ENCODE measurements around the gene SH3GLB1.

The SH3GLB1 gene

GRCh38 chr1:86731416-86731815 is 27.0 kb downstream of the SH3GLB1 start:
- no peak for FAIRE-seq
- no peak for DNase-seq (ENCODE audit: insufficient read length, low spot score)

- FAIRE-seq, result no peak
- DNase-seq (ENCODE audit: insufficient read length, low spot score), result no peak
Observed at GRCh38 chr1:86733340-86733739, 29.0 kb downstream of the SH3GLB1 start.

GRCh38 chr1:86739648-86740509 is 35.5 kb downstream of the SH3GLB1 start:
- FAIRE-seq (no peak), DNase-seq (ENCODE audit: insufficient read length, low spot score) (no peak)

- DNase-seq (ENCODE audit: insufficient read length, low spot score) (peak; percentile 6), FAIRE-seq (no peak)
Observed at GRCh38 chr1:86741947-86742572, 37.7 kb downstream of the SH3GLB1 start.

- no peak for FAIRE-seq
- DNase-seq (ENCODE audit: insufficient read length, low spot score), result no peak
Observed at GRCh38 chr1:86747304-86747703, 42.9 kb downstream of the SH3GLB1 start.

- DNase-seq (ENCODE audit: insufficient read length, low spot score) (no peak), FAIRE-seq (no peak)
Observed at GRCh38 chr1:86748622-86749373, 44.4 kb downstream of the SH3GLB1 start.

- FAIRE-seq, result no peak
Observed at GRCh38 chr1:86750076-86750475, 45.7 kb downstream of the SH3GLB1 start.

GRCh38 chr1:86750530-86750929 is 46.2 kb downstream of the SH3GLB1 start:
- DNase-seq (ENCODE audit: insufficient read length, low spot score) (no peak), FAIRE-seq (no peak)

More at GRCh38 chr1:86750076-86750475, 45.7 kb downstream of the SH3GLB1 start:
- no peak for DNase-seq (ENCODE audit: insufficient read length, low spot score)

GRCh38 chr1:86751923-86752322 is 47.5 kb downstream of the SH3GLB1 start:
- no peak for DNase-seq (ENCODE audit: insufficient read length, low spot score)

GRCh38 chr1:86753700-86754099 is 49.3 kb downstream of the SH3GLB1 start:
- no peak for DNase-seq (ENCODE audit: insufficient read length, low spot score)

More at GRCh38 chr1:86751923-86752322, 47.5 kb downstream of the SH3GLB1 start:
- FAIRE-seq, result no peak

GRCh38 chr1:86754265-86754974 is 50.0 kb downstream of the SH3GLB1 start:
- FAIRE-seq (no peak), DNase-seq (ENCODE audit: insufficient read length, low spot score) (no peak)

More at GRCh38 chr1:86753700-86754099, 49.3 kb downstream of the SH3GLB1 start:
- FAIRE-seq, result no peak

GRCh38 chr1:86756062-86756406 is 51.7 kb downstream of the SH3GLB1 start:
- FAIRE-seq (no peak), DNase-seq (ENCODE audit: insufficient read length, low spot score) (no peak)

GRCh38 chr1:86757272-86757984 is 53.1 kb downstream of the SH3GLB1 start:
- DNase-seq (ENCODE audit: insufficient read length, low spot score), result no peak
- FAIRE-seq, result no peak

GRCh38 chr1:86758570-86758969 is 54.2 kb downstream of the SH3GLB1 start:
- no peak for DNase-seq (ENCODE audit: insufficient read length, low spot score)

GRCh38 chr1:86760199-86760598 is 55.8 kb downstream of the SH3GLB1 start:
- no peak for FAIRE-seq
- DNase-seq (ENCODE audit: insufficient read length, low spot score), result no peak

More at GRCh38 chr1:86758570-86758969, 54.2 kb downstream of the SH3GLB1 start:
- FAIRE-seq, result no peak

GRCh38 chr1:86762336-86762735 is 58.0 kb downstream of the SH3GLB1 start:
- DNase-seq (ENCODE audit: insufficient read length, low spot score) (no peak), FAIRE-seq (no peak)

- DNase-seq (ENCODE audit: insufficient read length, low spot score) (no peak), FAIRE-seq (no peak)
Observed at GRCh38 chr1:86764523-86764922, 60.1 kb downstream of the SH3GLB1 start.

- FAIRE-seq (no peak), DNase-seq (ENCODE audit: insufficient read length, low spot score) (no peak)
Observed at GRCh38 chr1:86765073-86765472, 60.7 kb downstream of the SH3GLB1 start.

GRCh38 chr1:86765674-86766073 is 61.3 kb downstream of the SH3GLB1 start:
- FAIRE-seq, result no peak

GRCh38 chr1:86768554-86768953 is 64.2 kb downstream of the SH3GLB1 start:
- no peak for FAIRE-seq
- DNase-seq (ENCODE audit: insufficient read length, low spot score), result no peak

More at GRCh38 chr1:86765674-86766073, 61.3 kb downstream of the SH3GLB1 start:
- no peak for DNase-seq (ENCODE audit: insufficient read length, low spot score)

Data from HTR-8/SVneo (cell line).